Activated CD8-positive, alpha-beta memory T cell treated with anti-CD3 and anti-CD28 coated beads, Interleukin-2, amount 10 ng/mL, durations not matched to agents 7 days and 5 days (primary cell): Measurements from ENCODE around the gene TRAPPC11. TPM values are rescaled to one million over a fixed set of nuclear protein-coding genes. Genes with fewer than 3 reads are reported as not detected.

Experiments used
- ATAC-seq: fragments of 150-1000 bp; cut with Tn5 transposase; one replicate; pipeline ENCODE4 v1.10.0; 2021; ENCODE audit warnings: moderate library complexity
- CTCF ChIA-PET: fragments of 350-600 bp; sonication (Branson Sonifier 250); formaldehyde crosslinking; loops from one replicate; lab custom pipeline; 2021; ENCODE audit warnings: antibody characterized with exemption; lab: Charles Lee
- DNase-seq: peaks from one replicate; pipeline ENCODE4 v3.0.0-alpha.2; 2020
- H3K27ac Mint-ChIP-seq: one replicate; pipeline ENCODE4 v1.8.0; 2021; ENCODE audit warnings: mild to moderate bottlenecking, mixed read lengths
- H3K27me3 Mint-ChIP-seq: one replicate; pipeline ENCODE4 v1.8.0; 2021; ENCODE audit warnings: mixed read lengths
- H3K36me3 Mint-ChIP-seq: one replicate; pipeline ENCODE4 v1.8.0; 2021; ENCODE audit warnings: mild to moderate bottlenecking, mixed read lengths
- H3K4me1 Mint-ChIP-seq: one replicate; pipeline ENCODE4 v1.8.0; 2021; ENCODE audit warnings: mixed read lengths
- H3K4me3 Mint-ChIP-seq: one replicate; pipeline ENCODE4 v1.8.0; 2021; ENCODE audit warnings: mild to moderate bottlenecking, moderate library complexity, mixed read lengths
- H3K9me3 Mint-ChIP-seq: one replicate; pipeline ENCODE4 v1.8.0; 2022; ENCODE audit warnings: low read depth, mixed read lengths
- total RNA-seq, 2 experiments: library from RNA; stranded (reverse); gene quantifications; one replicate each; pipeline ENCODE4 v1.2.3, GENCODE V29; 2021

The TRAPPC11 gene
- total RNA-seq, 2 experiments from 2014 or later, result 30.3 to 34.6 TPM

GRCh38 chr4:183732296-183732695 is 73.2 kb downstream of the TRAPPC11 start:
- H3K36me3 Mint-ChIP-seq, result no peaks in the 10 kb centered on the region
- H3K4me3 Mint-ChIP-seq, result no peak overlapping the region
- ATAC-seq, result no peak
- no peaks in the 10 kb centered on the region for H3K9me3 Mint-ChIP-seq
- peaks cover 3% of the 10 kb centered on the region for H3K27me3 Mint-ChIP-seq
- CTCF ChIA-PET, result no interaction called here
- H3K4me1 Mint-ChIP-seq, result no peaks in the 10 kb centered on the region
- no peak for DNase-seq
- H3K27ac Mint-ChIP-seq, result no peak overlapping the region

DNA sequence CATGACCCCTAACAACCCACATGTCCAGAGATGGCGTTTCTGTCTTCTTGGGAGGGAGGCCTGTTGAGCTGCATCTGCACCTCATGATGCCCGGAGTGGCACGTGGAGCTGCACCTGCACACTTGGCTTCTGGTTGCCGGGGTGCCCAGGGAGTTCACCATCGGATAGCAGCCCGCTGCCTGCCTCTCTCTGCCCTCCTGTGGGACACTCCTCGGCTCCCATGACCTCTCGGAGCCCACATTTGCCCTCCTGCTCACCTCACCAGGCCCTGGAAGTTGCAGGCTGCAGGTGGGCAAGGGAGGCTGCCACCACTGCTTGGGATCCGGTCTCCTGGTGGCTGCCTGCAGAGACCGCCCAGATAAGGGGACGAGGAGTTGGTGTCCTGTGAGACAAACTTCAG is 74.1 kb downstream of the TRAPPC11 start:
- no peaks in the 10 kb centered on the region for H3K4me1 Mint-ChIP-seq
- ATAC-seq (no peak), DNase-seq (no peak)
- H3K4me3 Mint-ChIP-seq, result no peak overlapping the region
- CTCF ChIA-PET, result no interaction called here
- H3K36me3 Mint-ChIP-seq, result no peaks in the 10 kb centered on the region
- H3K27ac Mint-ChIP-seq, result no peak overlapping the region
- H3K27me3 Mint-ChIP-seq, result peaks cover 3% of the 10 kb centered on the region
- no peaks in the 10 kb centered on the region for H3K9me3 Mint-ChIP-seq

DNA sequence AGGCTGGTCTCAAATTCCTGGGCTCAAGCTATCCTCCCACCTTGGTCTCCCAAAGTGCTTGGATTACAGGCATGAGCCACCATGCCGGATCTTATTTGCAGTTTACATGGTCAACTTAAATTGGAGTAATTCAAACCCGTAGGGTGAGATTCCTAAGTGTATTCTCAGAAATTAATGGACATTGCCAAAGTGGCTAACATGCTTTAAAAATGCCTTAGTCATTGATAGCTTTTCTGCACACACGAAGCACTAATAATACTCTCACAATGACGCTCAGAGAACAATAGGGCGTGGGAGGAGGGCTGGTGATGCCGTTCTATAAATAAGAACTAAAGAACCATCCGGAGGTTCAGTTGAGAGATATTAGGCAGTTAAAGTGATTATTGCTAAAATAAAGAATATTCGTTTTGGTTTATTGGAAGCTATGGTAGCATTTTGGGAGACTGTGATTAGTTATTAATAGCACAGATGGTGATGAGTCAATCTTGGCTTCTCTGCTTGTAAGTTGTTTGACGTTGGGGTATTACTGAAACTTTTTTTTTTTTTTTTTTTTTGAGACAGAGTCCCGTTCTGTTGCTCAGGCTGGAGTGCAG is 79.1 kb downstream of the TRAPPC11 start:
- DNase-seq (no peak), ATAC-seq (no peak)
- Mint-ChIP-seq H3K27me3 (peaks cover 5% of the 10 kb centered on the region), H3K4me1 (no peaks in the 10 kb centered on the region), H3K9me3 (no peaks in the 10 kb centered on the region), H3K4me3 (no peak overlapping the region), H3K27ac (no peak overlapping the region), H3K36me3 (no peaks in the 10 kb centered on the region)
- CTCF ChIA-PET, result no interaction called here

GRCh38 chr4:183738961-183739360 is 79.9 kb downstream of the TRAPPC11 start:
- peaks cover 5% of the 10 kb centered on the region for H3K27me3 Mint-ChIP-seq
- H3K9me3 Mint-ChIP-seq, result no peaks in the 10 kb centered on the region
- no peak overlapping the region for H3K27ac Mint-ChIP-seq
- ATAC-seq, result no peak
- no peak for DNase-seq
- no peaks in the 10 kb centered on the region for H3K36me3 Mint-ChIP-seq
- CTCF ChIA-PET, result no interaction called here
- no peak overlapping the region for H3K4me3 Mint-ChIP-seq
- H3K4me1 Mint-ChIP-seq, result no peaks in the 10 kb centered on the region

DNA sequence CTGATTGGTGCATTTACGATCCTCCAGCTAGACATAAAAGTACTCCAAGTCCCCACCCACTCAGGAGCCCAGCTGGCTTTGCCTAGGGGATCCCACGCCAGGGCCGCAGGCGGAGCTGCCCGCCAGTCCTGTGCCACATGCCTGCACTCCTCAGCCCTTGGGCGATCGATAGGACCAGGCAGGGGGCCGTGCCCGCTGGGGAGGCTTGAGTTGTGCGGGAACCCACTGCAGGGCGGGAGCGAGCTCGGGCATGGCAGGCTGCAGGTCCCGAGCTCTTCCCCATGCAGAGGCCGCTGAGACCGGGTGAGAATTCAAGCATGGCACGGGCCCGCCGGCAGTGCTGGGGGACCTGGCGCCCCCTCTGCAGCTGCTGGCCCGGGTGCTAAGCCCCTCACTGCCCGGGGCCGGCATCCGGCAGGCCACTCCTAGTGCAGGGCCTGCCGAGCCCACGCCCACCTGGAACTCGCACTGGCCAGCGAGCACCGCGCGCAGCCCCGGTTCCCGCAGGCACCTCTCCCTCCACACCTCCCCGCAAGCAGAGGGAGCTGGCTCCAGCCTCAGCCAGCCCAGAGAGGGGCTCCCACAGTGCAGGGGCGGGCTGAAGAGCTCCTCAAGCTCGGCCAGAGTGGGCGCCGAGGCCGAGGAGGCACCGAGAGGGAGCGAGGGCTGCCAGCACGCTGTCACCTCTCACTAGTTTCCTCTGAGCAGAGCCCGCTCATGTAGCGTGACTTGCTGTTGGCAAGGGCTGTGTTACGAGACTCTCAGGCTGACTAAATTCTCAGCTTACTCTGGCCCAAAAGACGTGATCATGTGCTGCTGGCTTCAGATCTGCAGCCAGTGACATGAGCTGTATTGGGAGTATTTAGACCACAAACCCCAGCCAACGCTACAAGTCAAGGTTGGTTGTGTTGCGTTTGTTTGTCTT is 87.5 kb downstream of the TRAPPC11 start:
- Mint-ChIP-seq H3K27ac (no peak overlapping the region), H3K4me1 (no peaks in the 10 kb centered on the region), H3K4me3 (no peak overlapping the region), H3K9me3 (no peaks in the 10 kb centered on the region), H3K36me3 (no peaks in the 10 kb centered on the region), H3K27me3 (peaks cover 19% of the 10 kb centered on the region)
- no peak for DNase-seq
- CTCF ChIA-PET, result interaction anchor here (0.6 kb wide), 1 partner anchor 681 kb away, joined by 3 read pairs; no protein-coding TSS in a partner anchor
- no peak for ATAC-seq

GRCh38 chr4:183747380-183747779 is 88.3 kb downstream of the TRAPPC11 start:
- CTCF ChIA-PET, result interaction anchor here (0.6 kb wide), 1 partner anchor 682 kb away, joined by 3 read pairs; no protein-coding TSS in a partner anchor
- no peaks in the 10 kb centered on the region for H3K36me3 Mint-ChIP-seq
- H3K27ac Mint-ChIP-seq, result no peak overlapping the region
- ATAC-seq (no peak), DNase-seq (no peak)
- peaks cover 18% of the 10 kb centered on the region for H3K27me3 Mint-ChIP-seq
- no peak overlapping the region for H3K4me3 Mint-ChIP-seq
- H3K9me3 Mint-ChIP-seq, result no peaks in the 10 kb centered on the region
- H3K4me1 Mint-ChIP-seq, result no peaks in the 10 kb centered on the region

GRCh38 chr4:183747931-183748670 is 89.0 kb downstream of the TRAPPC11 start:
- Mint-ChIP-seq H3K36me3 (no peaks in the 10 kb centered on the region), H3K4me3 (no peak overlapping the region), H3K27ac (no peak overlapping the region), H3K4me1 (no peaks in the 10 kb centered on the region), H3K9me3 (no peaks in the 10 kb centered on the region), H3K27me3 (peaks cover 18% of the 10 kb centered on the region)
- DNase-seq (no peak), ATAC-seq (no peak)
- CTCF ChIA-PET, result no interaction called here

DNA sequence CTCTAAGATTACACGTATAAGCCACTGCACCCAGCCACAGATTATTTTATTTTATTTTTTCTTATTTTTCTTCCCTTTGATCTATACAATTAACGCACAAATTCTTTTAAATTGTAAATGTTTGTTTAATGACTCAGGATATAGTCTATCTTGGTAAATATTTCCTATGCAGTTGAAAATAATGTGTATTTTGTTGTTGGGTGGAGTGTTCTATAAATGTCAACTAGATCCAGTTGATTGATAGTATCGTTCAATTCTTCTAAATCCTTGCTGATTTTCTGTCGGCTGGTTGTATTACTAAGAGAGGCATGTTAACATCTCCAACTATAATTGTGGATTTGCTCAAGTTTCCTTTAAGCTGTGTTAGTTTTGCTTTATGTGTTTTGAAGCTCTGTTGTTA is 92.0 kb downstream of the TRAPPC11 start:
- Mint-ChIP-seq H3K36me3 (no peaks in the 10 kb centered on the region), H3K27ac (no peak overlapping the region), H3K27me3 (peaks cover 13% of the 10 kb centered on the region), H3K4me3 (no peak overlapping the region), H3K4me1 (no peaks in the 10 kb centered on the region), H3K9me3 (no peaks in the 10 kb centered on the region)
- ATAC-seq (no peak), DNase-seq (no peak)
- CTCF ChIA-PET, result no interaction called here

DNA sequence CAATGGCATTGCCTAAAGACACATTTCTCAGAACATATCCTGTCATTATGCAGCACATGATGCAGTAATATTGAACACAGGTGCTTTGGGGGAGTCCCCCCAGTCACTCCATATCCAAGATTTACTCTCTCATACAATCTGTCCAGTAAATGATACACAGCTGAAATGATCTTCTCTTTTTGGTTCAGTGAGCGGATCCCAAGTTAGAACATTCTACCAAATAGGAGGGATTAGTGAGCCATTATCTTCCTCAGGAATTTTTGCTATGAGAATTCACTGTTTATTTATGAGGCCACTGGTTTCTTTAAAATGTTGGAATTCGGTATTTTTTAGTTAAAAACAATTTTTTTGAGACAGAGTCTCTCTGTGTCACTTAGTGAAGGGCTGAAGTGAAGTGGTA is 96.5 kb downstream of the TRAPPC11 start:
- H3K36me3 Mint-ChIP-seq, result no peaks in the 10 kb centered on the region

DNA sequence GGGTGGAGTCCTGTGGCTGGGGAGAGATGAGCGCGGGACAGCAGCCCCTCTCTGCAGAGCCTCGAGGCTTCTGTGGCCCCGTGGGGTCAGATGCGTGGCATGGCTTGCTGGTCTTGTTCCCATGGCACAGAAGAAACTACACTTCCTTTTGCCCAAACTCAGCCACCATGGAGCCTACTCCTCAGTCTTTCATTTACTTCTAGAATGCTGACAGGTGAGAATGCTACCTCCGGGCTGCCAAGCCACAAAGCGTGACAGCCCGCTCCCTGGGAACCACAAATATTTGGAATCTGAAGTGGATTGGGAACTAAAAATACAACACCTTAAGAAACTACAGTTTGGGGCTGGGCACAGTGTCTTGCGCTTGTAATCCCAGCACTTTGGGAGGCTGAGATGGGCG is 98.0 kb downstream of the TRAPPC11 start:
- H3K9me3 Mint-ChIP-seq, result no peaks in the 10 kb centered on the region
- peaks cover 10% of the 10 kb centered on the region for H3K27me3 Mint-ChIP-seq
- CTCF ChIA-PET, result interaction anchor here (0.6 kb wide), 1 partner anchor 1094 kb away, joined by 5 read pairs; no protein-coding TSS in a partner anchor
- no peak for ATAC-seq
- H3K36me3 Mint-ChIP-seq, result no peaks in the 10 kb centered on the region
- no peak for DNase-seq
- no peak overlapping the region for H3K4me3 Mint-ChIP-seq
- no peaks in the 10 kb centered on the region for H3K4me1 Mint-ChIP-seq
- H3K27ac Mint-ChIP-seq, result no peak overlapping the region

More for the DNA sequence above, 96.5 kb downstream of the TRAPPC11 start:
- no peak overlapping the region for H3K4me3 Mint-ChIP-seq
- no peaks in the 10 kb centered on the region for H3K9me3 Mint-ChIP-seq
- no peak overlapping the region for H3K27ac Mint-ChIP-seq
- no peak for ATAC-seq
- H3K4me1 Mint-ChIP-seq, result no peaks in the 10 kb centered on the region
- DNase-seq, result no peak
- H3K27me3 Mint-ChIP-seq, result peaks cover 15% of the 10 kb centered on the region
- CTCF ChIA-PET, result no interaction called here

- CTCF ChIA-PET, result no interaction called here
- H3K27me3 Mint-ChIP-seq, result peaks cover 16% of the 10 kb centered on the region
Observed at GRCh38 chr4:183758061-183758757, 99.1 kb downstream of the TRAPPC11 start.

GRCh38 chr4:183758758-183759447 is 99.8 kb downstream of the TRAPPC11 start:
- H3K27ac Mint-ChIP-seq, result no peak overlapping the region
- no peaks in the 10 kb centered on the region for H3K9me3 Mint-ChIP-seq
- ATAC-seq, result no peak
- H3K27me3 Mint-ChIP-seq, result peaks cover 19% of the 10 kb centered on the region
- no peak overlapping the region for H3K4me3 Mint-ChIP-seq
- H3K36me3 Mint-ChIP-seq, result no peaks in the 10 kb centered on the region
- no peaks in the 10 kb centered on the region for H3K4me1 Mint-ChIP-seq
- DNase-seq, result no peak
- CTCF ChIA-PET, result no interaction called here

More at GRCh38 chr4:183758061-183758757, 99.1 kb downstream of the TRAPPC11 start:
- Mint-ChIP-seq H3K4me1 (no peaks in the 10 kb centered on the region), H3K9me3 (no peaks in the 10 kb centered on the region), H3K36me3 (no peaks in the 10 kb centered on the region), H3K4me3 (no peak overlapping the region), H3K27ac (no peak overlapping the region)
- ATAC-seq (no peak), DNase-seq (no peak)
